ENCODE data around the gene PTHLH. TPM values are rescaled to one million over a fixed set of nuclear protein-coding genes. Genes with fewer than 3 reads are reported as not detected.

The PTHLH gene
- total and polyA plus RNA-seq, 2 donors (not counting 3 experiments of a cell fraction or from before 2014, with no cell fraction given), result 0.60 to 0.65 TPM

- intact Hi-C loops (cut with micrococcal nuclease) (loop anchor here (2.0 to 5.0 kb wide), 4 partner anchors 123 to 806 kb away; partner anchors contain the start of gene CCDC91), dilution Hi-C loops (cut with MboI; ENCODE audit: extremely low pct_ligation_motif_present, low sequenced_read_pairs) (no loop called here)
- POLR2A ChIA-PET, result interaction anchor here (0.9 kb wide), 1 partner anchor 9 kb away, joined by 3 read pairs; no protein-coding TSS in a partner anchor
- CTCF ChIA-PET, result interaction anchor here (1.0 to 1.5 kb wide), 6 partner anchors 9 to 906 kb away, joined by 3 to 7 read pairs (median 4); no protein-coding TSS in a partner anchor
- peak; percentile 50 for DNase-seq (ENCODE audit: low read depth, low spot score)
- Histone ChIP-seq H3K9ac (replicated peaks; ENCODE audit: extremely low read depth, insufficient read depth, low read length) (peak overlapping the region; percentile 34), H3K9me1 (replicated peaks; ENCODE audit: control insufficient read depth, extremely low read depth, insufficient read depth, low read length) (no peaks in the 10 kb centered on the region), H3K4me1 (ENCODE audit: control insufficient read depth, extremely low read depth, insufficient read depth, low read length) (peaks cover 50% of the 10 kb centered on the region), H3K4me2 (ENCODE audit: insufficient read depth, low read length) (peak overlapping the region; percentile 26), H2AFZ (ENCODE audit: low read depth, low read length) (no peak overlapping the region), H3K9me3 (replicated peaks; ENCODE audit: control insufficient read depth, insufficient read depth, low read length) (no peaks in the 10 kb centered on the region), H3K27me3 (ENCODE audit: control insufficient read depth in 2 of 2, insufficient read depth in 2 of 2, low read length in 2 of 2) (no peaks in the 10 kb centered on the region), H3K27ac (ENCODE audit: insufficient read depth, low read depth, low read length) (peak overlapping the region; percentile 79), H3K79me2 (ENCODE audit: control insufficient read depth, insufficient read depth, low read length) (no peaks in the 10 kb centered on the region), H4K20me1 (replicated peaks; ENCODE audit: control insufficient read depth, extremely low read depth, insufficient read depth, low read length) (no peaks in the 10 kb centered on the region), H3K36me3 (ENCODE audit: control insufficient read depth in 2 of 2, extremely low read depth in 1 of 2, insufficient read depth in 2 of 2, low read length in 2 of 2) (no peaks in the 10 kb centered on the region), H3K4me3 (replicated peaks in 1 of 3; ENCODE audit: insufficient read depth in 1 of 3, low read depth in 1 of 3, low read length in 3 of 3) (no peak overlapping the region)
- FAIRE-seq, result no peak
- TF ChIP-seq POLR2AphosphoS5 (IDR thresholded peaks at IDR 0.05; ENCODE audit: insufficient read depth, low read depth, low read length) (no peak), FOS (IDR thresholded peaks at IDR 0.05; ENCODE audit: borderline replicate concordance, insufficient read depth, low read length) (peak; percentile 65)
- BruUV-seq (replicated peaks), result no TSS peak
These were observed 6.6 kb downstream of the PTHLH start for GRCh38 chr12:27965966-27966365.

GRCh38 chr12:27965411-27965810 is 7.1 kb downstream of the PTHLH start:
- no peak overlapping the region for H3K27ac ChIP-seq (ENCODE audit: insufficient read depth, low read depth, low read length)
- no peak overlapping the region for H2AFZ ChIP-seq (ENCODE audit: low read depth, low read length)
- peaks cover 46% of the 10 kb centered on the region for H3K4me1 ChIP-seq (ENCODE audit: control insufficient read depth, extremely low read depth, insufficient read depth, low read length)
- ChIA-PET CTCF (interaction anchor here (1.0 to 1.5 kb wide), 5 partner anchors 8 to 233 kb away, joined by 3 to 7 read pairs (median 4); no protein-coding TSS in a partner anchor), POLR2A (interaction anchor here (0.9 kb wide), 1 partner anchor 9 kb away, joined by 3 read pairs; no protein-coding TSS in a partner anchor)
- dilution Hi-C loops (cut with MboI; ENCODE audit: extremely low pct_ligation_motif_present, low sequenced_read_pairs) (no loop called here), intact Hi-C loops (cut with micrococcal nuclease) (loop anchor here (5.0 kb wide), 3 partner anchors 227 to 807 kb away; partner anchors contain the start of gene CCDC91)
- no TSS peak for BruUV-seq (replicated peaks)
- H3K79me2 ChIP-seq (ENCODE audit: control insufficient read depth, insufficient read depth, low read length), result no peaks in the 10 kb centered on the region
- H3K9ac ChIP-seq (replicated peaks; ENCODE audit: extremely low read depth, insufficient read depth, low read length), result no peak overlapping the region
- no peaks in the 10 kb centered on the region for H3K9me3 ChIP-seq (replicated peaks; ENCODE audit: control insufficient read depth, insufficient read depth, low read length)
- TF ChIP-seq CTCF (IDR thresholded peaks at IDR 0.05; ENCODE audit: extremely low read depth in 1 of 2, insufficient read depth in 1 of 2, low read depth in 1 of 2, low read length in 2 of 2) (no peak), GATA2 (IDR thresholded peaks at IDR 0.05; ENCODE audit: insufficient read depth, insufficient read length, low read depth, low read length) (no peak), MYC (IDR thresholded peaks at IDR 0.05; ENCODE audit: low read depth, low read length) (no peak), JUN (IDR thresholded peaks at IDR 0.05; ENCODE audit: borderline replicate concordance, insufficient read depth, insufficient read length, low read depth) (no peak), POLR2A (IDR thresholded peaks at IDR 0.05; ENCODE audit: low read depth, low read length) (no peak), POLR2AphosphoS5 (IDR thresholded peaks at IDR 0.05; ENCODE audit: insufficient read depth, low read depth, low read length) (no peak)
- no peak overlapping the region for H3K4me2 ChIP-seq (ENCODE audit: insufficient read depth, low read length)
- H3K4me3 ChIP-seq (replicated peaks in 1 of 3; ENCODE audit: insufficient read depth in 1 of 3, low read depth in 1 of 3, low read length in 3 of 3), result no peak overlapping the region
- FAIRE-seq (no peak), DNase-seq (ENCODE audit: low read depth, low spot score) (no peak)
- no peaks in the 10 kb centered on the region for H4K20me1 ChIP-seq (replicated peaks; ENCODE audit: control insufficient read depth, extremely low read depth, insufficient read depth, low read length)
- no peaks in the 10 kb centered on the region for H3K36me3 ChIP-seq (ENCODE audit: control insufficient read depth in 2 of 2, extremely low read depth in 1 of 2, insufficient read depth in 2 of 2, low read length in 2 of 2)
- no peaks in the 10 kb centered on the region for H3K9me1 ChIP-seq (replicated peaks; ENCODE audit: control insufficient read depth, extremely low read depth, insufficient read depth, low read length)
- H3K27me3 ChIP-seq (ENCODE audit: control insufficient read depth in 2 of 2, insufficient read depth in 2 of 2, low read length in 2 of 2), result no peaks in the 10 kb centered on the region
